OCI-LY3 (cell line): ENCODE measurements around the gene LAMC2.

Experiments used
- CTCF ChIP-seq: fragments of 200-600, 300-600 bp; sonication (generic); IDR thresholded peaks from 2 replicates; pipeline ENCODE4 v1.5.1; 2014; ENCODE audit warnings: antibody characterized with exemption, low read length, low read depth
- EZH2phosphoT487 ChIP-seq: fragments of 200-600 bp; shearing (Covaris generic); IDR thresholded peaks from 2 replicates; pipeline ENCODE4 v1.6.1; 2018; ENCODE audit warnings: antibody characterized with exemption, mixed run types, low read depth

GRCh38 chr1:183180634-183181056 lies 5.4 kb upstream of the LAMC2 start:
- TF ChIP-seq CTCF (no peak), EZH2phosphoT487 (no peak)
